CD4-positive, alpha-beta T cell treated with Interleukin-15 for 4 hours (primary cell): ENCODE measurements around the gene NFKB1.

ENCODE experiments used
- DNase-seq: peaks from one replicate; pipeline ENCODE4 v3.0.0-alpha.2; 2020; ENCODE audit warnings: low spot score

The NFKB1 gene

DNA sequence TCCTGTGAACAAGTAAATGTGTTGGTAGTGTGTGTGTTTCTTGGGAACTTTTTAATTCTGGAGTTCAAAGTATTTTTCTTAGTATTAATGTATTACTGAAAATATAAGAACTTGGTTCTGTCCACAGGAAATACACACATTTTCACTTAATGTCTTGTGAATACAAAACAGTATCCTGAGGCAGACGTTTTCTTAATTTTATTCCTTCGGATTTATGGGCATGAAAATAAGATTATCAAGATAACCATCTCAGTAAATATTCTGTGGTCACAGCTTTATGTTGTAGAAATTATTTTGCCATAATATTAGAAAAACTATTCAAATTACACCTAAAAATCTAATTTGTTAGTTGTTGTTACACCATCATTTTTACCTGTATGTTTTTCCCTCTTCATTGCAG, 29.8 kb downstream of the NFKB1 start:
- DNase-seq = no peak

- DNase-seq = no peak
These were observed 30.3 kb downstream of the NFKB1 start for GRCh38 chr4:102531462-102531861.

GRCh38 chr4:102533348-102533747, 32.2 kb downstream of the NFKB1 start:
- no peak for DNase-seq

- DNase-seq = no peak
These were observed 32.7 kb downstream of the NFKB1 start for GRCh38 chr4:102533904-102534303.

DNA sequence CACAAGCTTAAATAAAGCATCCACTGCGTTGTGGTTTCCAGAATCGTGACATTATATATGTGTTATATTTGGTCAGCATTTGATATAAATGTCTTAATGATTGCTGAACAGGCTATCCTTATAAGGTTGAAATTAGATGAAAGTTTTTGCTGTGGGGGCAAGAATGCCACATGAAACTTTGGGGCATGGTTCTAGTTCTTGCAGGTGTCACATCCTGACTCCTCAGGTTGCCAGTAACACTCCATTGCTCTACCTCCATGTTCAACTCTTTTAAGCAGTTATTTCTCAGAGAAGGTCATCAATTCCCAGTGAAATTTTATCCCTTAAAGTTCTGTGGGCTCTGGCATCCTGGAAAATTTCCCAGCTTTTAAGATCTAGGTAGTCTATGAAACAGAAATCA, 33.7 kb downstream of the NFKB1 start:
- DNase-seq = no peak

DNA sequence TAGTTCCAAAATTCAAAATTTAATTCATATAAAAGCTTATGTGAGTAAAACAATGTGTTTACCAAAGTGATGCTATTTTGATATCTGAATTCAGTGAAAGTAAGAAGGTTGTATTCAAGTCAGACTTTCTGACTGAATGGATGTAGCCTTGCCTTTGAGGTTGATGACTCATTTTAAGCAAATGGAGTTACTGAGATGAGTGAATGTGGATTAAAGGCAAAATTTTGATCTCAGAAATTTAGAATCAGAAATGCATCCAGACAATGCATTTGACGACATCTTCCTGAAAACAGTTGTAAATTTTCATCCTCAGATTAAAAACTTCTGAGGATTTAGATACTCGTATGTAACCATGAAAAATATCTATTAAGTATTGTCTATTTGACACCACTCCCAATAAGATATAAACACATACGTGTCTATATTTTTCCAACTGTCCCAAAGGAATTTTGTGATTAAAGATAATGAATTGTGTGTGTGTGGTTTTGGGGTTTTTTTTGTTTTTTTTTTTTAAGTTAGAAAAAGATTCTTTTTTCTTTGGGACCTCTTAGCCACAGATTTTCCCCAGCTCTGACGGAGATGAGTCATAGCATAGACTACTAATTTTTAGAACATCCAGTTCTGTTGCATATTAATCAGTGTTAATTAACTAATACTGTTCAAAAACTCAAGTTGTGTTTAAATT, 34.4 kb downstream of the NFKB1 start:
- DNase-seq = peak; percentile 51

DNA sequence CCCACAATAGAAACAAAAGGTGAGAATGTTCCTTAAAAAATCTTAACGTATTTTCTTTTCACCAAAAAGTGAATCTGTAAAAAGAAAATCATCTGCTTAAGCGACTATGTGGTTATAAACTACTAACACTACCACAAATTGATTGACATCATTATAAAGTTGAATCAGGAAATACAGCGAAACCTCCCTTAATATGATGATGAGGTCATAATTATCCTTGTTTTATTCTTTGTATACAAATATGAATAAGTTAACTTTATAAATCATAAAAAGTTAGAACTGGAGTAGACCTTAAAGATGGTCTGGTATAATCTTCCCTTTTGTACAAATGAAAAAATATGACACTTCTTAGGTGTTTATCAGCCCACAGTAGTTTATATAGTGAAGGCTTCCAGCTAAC, 35.6 kb downstream of the NFKB1 start:
- no peak for DNase-seq

DNA sequence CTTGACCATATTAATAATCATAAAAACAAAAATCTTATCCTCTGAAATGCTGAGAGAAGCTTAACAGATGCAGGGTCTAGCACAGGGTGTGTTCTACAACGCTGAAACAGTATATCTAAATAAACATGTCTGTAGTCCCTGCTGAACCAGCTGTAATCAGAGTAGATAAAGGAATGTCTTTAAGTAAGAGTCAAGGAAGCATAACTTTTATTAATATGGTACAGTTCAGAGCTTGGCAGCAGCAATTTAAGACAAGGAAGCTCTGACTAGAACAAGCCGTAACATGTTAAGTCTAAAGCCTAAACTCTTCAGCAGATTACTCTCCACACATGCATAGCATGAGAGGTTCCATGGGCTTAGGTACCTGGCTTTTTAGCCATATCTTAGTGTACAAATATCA, 36.1 kb downstream of the NFKB1 start:
- DNase-seq = no peak

DNA sequence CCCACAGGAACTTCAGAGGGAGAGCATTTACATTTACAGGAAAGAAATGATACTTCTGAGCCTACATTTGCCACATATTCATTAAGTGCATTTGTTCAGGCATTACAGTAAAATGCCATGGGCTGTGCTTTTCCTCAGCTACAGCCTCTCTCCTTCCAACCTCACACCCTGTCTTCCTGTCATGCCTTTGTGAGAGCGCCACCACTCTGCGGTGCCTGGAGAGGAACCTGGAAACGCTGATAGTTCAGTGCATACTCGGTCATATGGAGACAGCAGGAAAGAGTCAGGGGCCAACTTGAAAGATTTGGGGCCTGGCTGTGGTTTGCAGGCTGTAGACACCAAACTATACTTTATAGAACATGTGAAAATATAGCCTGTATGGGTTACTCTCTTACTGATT, 40.5 kb downstream of the NFKB1 start:
- DNase-seq = no peak

DNA sequence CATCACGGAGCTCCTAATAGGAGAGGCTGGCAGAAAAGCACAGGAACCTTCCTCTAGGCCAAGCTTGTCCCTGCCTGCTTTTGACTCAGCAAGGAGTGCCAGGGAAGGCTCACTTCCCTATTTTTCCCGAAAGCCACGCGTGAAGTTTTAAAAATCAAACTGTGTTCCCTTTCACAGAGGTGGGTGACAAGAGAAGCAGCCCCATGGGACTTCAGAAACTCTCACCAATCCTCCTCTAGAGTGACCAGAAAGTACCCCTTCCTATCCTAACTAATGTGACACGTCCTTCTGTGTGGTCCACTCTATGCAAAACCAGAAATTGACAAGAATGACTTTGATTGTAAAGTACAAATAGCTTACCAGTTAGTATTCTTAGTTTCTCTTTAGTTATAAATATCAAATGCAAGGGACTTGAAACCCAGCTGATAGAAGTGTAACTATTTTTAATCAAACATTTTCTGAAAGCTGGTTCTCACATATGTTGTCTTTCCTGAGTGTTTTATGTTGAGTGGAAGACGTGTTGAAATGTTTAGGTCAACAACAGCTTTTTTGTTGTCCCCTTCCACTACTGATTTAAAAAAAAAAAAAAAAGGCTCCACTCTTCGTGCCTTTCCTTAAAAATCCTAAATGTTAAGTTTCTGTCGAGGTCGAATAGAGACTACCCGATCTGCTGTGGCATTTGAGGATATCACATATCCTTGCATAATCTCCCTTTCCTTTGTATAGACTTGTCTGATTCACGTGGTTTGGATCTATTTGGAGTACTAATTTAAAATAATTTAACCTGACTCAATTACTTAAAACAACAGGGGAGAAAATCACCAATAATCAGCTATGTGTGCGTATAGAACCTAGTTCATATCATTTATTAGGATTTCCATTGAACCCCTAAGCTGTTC, 42.1 kb downstream of the NFKB1 start:
- no peak for DNase-seq

- DNase-seq = no peak
These were observed 45.5 kb downstream of the NFKB1 start for GRCh38 chr4:102546635-102547034.

- no peak for DNase-seq
These were observed 46.8 kb downstream of the NFKB1 start for GRCh38 chr4:102547973-102548372.

DNA sequence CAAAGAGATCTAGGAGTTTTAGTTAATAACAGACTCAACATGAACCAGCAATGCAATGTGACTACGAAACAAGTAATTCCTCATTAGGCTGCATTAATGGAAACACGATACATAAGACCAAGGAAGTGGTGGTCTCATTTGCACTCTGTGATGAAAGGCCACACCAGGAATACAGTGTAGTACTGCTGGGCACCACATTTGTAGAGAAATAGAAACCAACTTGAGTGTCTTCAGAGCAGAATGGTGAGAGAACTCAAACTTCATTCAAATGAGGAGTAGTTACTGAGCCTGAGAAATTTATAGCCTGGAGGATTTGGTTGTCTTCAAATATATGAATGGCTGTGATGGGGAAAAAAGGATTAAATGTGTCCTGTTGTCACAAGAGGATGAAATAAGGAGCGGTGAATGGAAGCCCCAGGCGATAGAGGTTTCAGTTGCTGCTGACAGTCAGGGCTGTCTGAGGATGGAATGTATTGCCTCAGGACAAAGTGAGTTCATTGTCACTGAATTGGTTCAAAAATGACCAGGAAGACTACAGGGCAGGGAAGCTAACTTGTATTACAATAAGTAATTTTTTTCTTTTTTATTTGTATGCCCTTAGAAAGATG, 50.9 kb downstream of the NFKB1 start:
- no peak for DNase-seq

- DNase-seq = peak; percentile 53
These were observed 51.6 kb downstream of the NFKB1 start for GRCh38 chr4:102552781-102553180.

DNA sequence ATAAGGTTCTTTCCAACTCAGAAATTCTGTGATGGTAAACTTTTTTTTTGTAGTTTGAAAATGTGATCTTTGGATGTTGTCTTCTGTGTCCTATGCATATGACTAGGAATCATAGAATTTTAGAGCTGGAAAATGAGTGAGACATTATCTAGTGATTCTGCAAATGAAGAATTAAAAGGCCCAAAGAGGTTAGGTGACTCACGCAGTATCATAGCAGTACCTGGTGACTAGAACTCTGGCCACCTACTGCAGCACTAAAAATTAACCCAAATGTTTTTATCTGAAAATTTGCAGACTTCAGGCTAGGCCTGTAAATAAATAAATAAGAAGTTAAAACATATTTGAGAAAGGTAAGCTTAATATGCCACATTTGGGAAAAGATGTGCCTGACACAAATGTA, 52.8 kb downstream of the NFKB1 start:
- DNase-seq = no peak

- DNase-seq = no peak
These were observed 53.3 kb downstream of the NFKB1 start for GRCh38 chr4:102554482-102554881.

GRCh38 chr4:102554992-102555391, 53.8 kb downstream of the NFKB1 start:
- DNase-seq = no peak

DNA sequence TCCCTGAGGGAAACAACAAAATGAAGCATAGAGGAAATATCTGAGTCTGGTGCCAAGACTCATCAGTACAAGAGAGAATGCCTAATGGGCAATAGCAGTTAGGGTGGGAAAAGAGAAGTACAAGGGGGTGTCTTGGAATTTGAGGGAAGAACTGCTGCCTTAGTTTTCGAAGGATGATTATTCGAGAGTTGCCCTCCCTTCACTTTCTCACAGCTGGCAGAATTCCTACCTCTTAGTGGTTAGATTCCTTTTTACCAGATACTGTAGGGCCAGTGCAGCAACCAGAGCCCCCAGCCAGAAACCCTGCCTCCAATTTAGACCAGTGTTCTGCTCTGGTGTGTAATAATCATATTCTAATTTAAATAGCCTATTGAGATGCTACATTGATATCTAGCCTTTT, 56.5 kb downstream of the NFKB1 start:
- DNase-seq = no peak

- DNase-seq = peak; percentile 40
These were observed 59.0 kb downstream of the NFKB1 start for GRCh38 chr4:102560115-102560514.

DNA sequence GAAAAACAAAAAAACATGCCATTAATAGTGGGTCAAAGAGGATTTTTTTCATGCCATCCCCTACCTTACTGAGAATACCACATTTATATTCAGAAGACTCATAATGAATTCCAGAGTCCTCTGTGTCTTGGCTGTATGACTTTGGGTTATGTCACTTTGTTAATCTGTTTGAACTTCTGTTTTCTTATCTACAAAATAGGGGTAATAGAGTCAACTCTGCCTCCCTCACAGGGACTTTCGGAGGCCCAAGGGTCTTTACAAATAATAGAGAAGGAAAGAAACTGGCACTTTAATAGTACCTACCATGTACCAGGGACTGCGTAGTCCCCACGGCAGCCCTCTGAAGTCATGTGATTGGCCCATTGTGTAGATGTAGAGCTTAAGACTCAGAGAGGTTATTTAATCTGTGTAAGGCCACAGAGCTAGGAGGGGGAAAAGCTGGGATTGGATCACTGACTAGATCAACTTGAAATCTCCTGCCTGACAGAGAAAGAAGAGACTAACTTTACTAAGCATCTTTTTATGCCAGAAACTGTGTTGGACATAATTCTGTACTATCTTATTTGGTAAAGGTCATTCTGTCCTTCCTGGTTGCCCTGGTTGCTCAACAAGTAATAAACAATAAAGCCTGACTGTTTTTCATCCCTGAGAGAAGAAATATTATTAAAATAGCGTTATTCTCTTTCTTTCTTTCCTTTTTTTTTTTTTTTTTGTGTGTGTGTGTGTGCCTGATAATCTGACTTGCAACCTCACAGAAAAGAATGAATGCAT, 59.6 kb downstream of the NFKB1 start:
- no peak for DNase-seq

GRCh38 chr4:102563000-102563399, 61.8 kb downstream of the NFKB1 start:
- DNase-seq = no peak

- DNase-seq = no peak
These were observed 63.4 kb downstream of the NFKB1 start for GRCh38 chr4:102564399-102565059.
